K562 (cell line): ENCODE results near the gene APOBEC3A. TPM values are rescaled to one million over a fixed set of nuclear protein-coding genes. Genes with fewer than 3 reads are reported as not detected.

Experiments
- ATAC-seq: fragments of 200-7000 bp; cut with Tn5 transposase; 3 replicates; pipeline ENCODE4 v1.9.1; 2020; ENCODE audit warnings: moderate library complexity
- BruUV-seq: library from RNA; stranded (reverse); fragments of 400-500 nt; replicated peaks from 2 replicates; lab custom pipeline; 2021; lab: Mats Ljungman, UMichigan
- CTCF ChIA-PET: fragments of 300-600 bp; formaldehyde crosslinking; extraction: SDS; loops from one replicate; lab custom pipeline; 2021; ENCODE audit warnings: low intra/inter-chr PET ratio; lab: Yijun Ruan, JAX
- POLR2A ChIA-PET: fragments of 300-600, 350-650 bp; sonication (Branson Sonifier 250); formaldehyde crosslinking; extraction: SDS; loops from one replicate; lab custom pipeline; 2021; ENCODE audit warnings: antibody characterized with exemption, inconsistent platforms; lab: Yijun Ruan, JAX
- DNase-seq, 4 experiments: peaks; one replicate each; pipeline versions ENCODE4 v3.0.0 to v3.0.0-alpha.2; 2011 to 2018; ENCODE audit warnings: low spot score in 3 of 4, mixed read lengths in 3 of 4; ENCODE audit errors: extremely low read depth in 1 of 4
- FAIRE-seq: peaks from 2 replicates; lab custom pipeline; 2011; peaks lifted over from hg19 to GRCh38; lab: Jason Lieb, UNC
- H2AFZ ChIP-seq: 2 replicates; pipeline ENCODE4 v1.6.0; 2011; ENCODE audit warnings: low read depth, low read length, control low read depth, inconsistent platforms
- H3K27ac ChIP-seq: fragments of 200-600 bp; 3 replicates; pipeline ENCODE4 v1.8.0; 2011; ENCODE audit warnings: low read depth, mild to moderate bottlenecking, control low read depth, inconsistent platforms, low read length, moderate library complexity, mixed read lengths; ENCODE audit errors: extremely low read depth
- H3K27me3 ChIP-seq, 2 experiments: fragments of 300-600 bp in 1 of 2; 2 replicates in 1 of 2; 3 replicates in 1 of 2; pipeline versions ENCODE4 v1.6.0 to v1.8.0; 2011; ENCODE audit warnings: inconsistent platforms in 2 of 2, low read length in 2 of 2, mild to moderate bottlenecking in 1 of 2, mixed read lengths in 1 of 2, moderate library complexity in 1 of 2; ENCODE audit not compliant: control insufficient read depth in 2 of 2, insufficient read depth in 2 of 2
- H3K36me3 ChIP-seq: fragments of 300-600 bp; 3 replicates; pipeline ENCODE4 v1.8.0; 2011; ENCODE audit warnings: mild to moderate bottlenecking, low read length, inconsistent platforms; ENCODE audit not compliant: control insufficient read depth, insufficient read depth
- H3K4me1 ChIP-seq, 2 experiments: fragments of 200-600 bp in 1 of 2; replicated peaks in 1 of 2; 2 replicates in 1 of 2; 3 replicates in 1 of 2; pipeline versions ENCODE4 v1.5.1 to v1.8.0; 2011; ENCODE audit warnings: inconsistent platforms in 2 of 2, low read length in 2 of 2, mild to moderate bottlenecking in 1 of 2, mixed read lengths in 1 of 2, moderate library complexity in 1 of 2; ENCODE audit not compliant: control insufficient read depth in 2 of 2, insufficient read depth in 2 of 2
- H3K4me2 ChIP-seq: 2 replicates; pipeline ENCODE4 v1.6.1; 2011; ENCODE audit warnings: low read length, control low read depth, inconsistent platforms, mixed read lengths; ENCODE audit not compliant: insufficient read depth
- H3K4me3 ChIP-seq: fragments of 200-600 bp; sonication (generic), shearing (Covaris generic); 2 replicates; pipeline ENCODE4 v1.5.1; 2016; ENCODE audit warnings: control low read depth, inconsistent platforms
- H3K79me2 ChIP-seq: fragments of 200-600 bp; 3 replicates; pipeline ENCODE4 v1.8.0; 2011; ENCODE audit warnings: low read length, inconsistent platforms; ENCODE audit not compliant: control insufficient read depth, insufficient read depth
- H3K9ac ChIP-seq, 2 experiments: 2 replicates each; pipeline versions ENCODE4 v1.6.0 to v1.6.1; 2011; ENCODE audit warnings: low read depth in 2 of 2, low read length in 2 of 2, control low read depth in 1 of 2, inconsistent platforms in 1 of 2, mild to moderate bottlenecking in 1 of 2, mixed read lengths in 1 of 2; ENCODE audit not compliant: insufficient read depth in 1 of 2
- H3K9me1 ChIP-seq: one replicate; pipeline ENCODE4 v1.6.0; 2011; ENCODE audit warnings: inconsistent platforms, mild to moderate bottlenecking, low read length, moderate library complexity; ENCODE audit not compliant: control insufficient read depth, insufficient read depth
- H3K9me3 ChIP-seq: replicated peaks from 2 replicates; pipeline ENCODE4 v1.5.1; 2011; ENCODE audit warnings: low read depth, low read length, inconsistent platforms; ENCODE audit not compliant: control insufficient read depth, insufficient read depth
- H4K20me1 ChIP-seq: replicated peaks from 2 replicates; pipeline ENCODE4 v1.6.1; 2011; ENCODE audit warnings: low read length, inconsistent platforms, mixed read lengths; ENCODE audit not compliant: control insufficient read depth, insufficient read depth
- CEBPB ChIP-seq: fragments of 450-650 bp; IDR thresholded peaks from 2 replicates; pipeline ENCODE4 v1.6.1; 2016; ENCODE audit warnings: missing genetic modification characterization, missing compliant biosample characterization
- COPS2 ChIP-seq: fragments of 450-650 bp; conservative IDR thresholded peaks from 2 replicates; pipeline ENCODE4 v1.6.1; 2016; ENCODE audit warnings: mild to moderate bottlenecking, moderate library complexity
- CREB3L1 ChIP-seq: fragments of 450-650 bp; IDR thresholded peaks from 2 replicates; pipeline ENCODE4 v1.6.1; 2014; ENCODE audit warnings: low read depth, mild to moderate bottlenecking, moderate library complexity, borderline replicate concordance
- EWSR1 ChIP-seq: fragments of 450-650 bp; IDR thresholded peaks from 2 replicates; pipeline ENCODE4 v1.6.1; 2018; ENCODE audit warnings: borderline replicate concordance, mild to moderate bottlenecking, low read depth, moderate library complexity; ENCODE audit not compliant: partially characterized antibody
- FOXA1 ChIP-seq: fragments of 450-650 bp; IDR thresholded peaks from 2 replicates; pipeline ENCODE4 v1.6.1; 2016; ENCODE audit warnings: mild to moderate bottlenecking, borderline replicate concordance
- GABPA ChIP-seq: fragments of 200-800 bp; sonication (Bioruptor generic); conservative IDR thresholded peaks from 2 replicates; pipeline ENCODE4 v1.6.1; 2016; ENCODE audit warnings: low read depth, missing genetic modification characterization, missing compliant biosample characterization
- HNRNPH1 ChIP-seq: fragments of 200-400 bp; formaldehyde crosslinking; optimal IDR thresholded peaks from 2 replicates; pipeline ENCODE3; 2017; ENCODE audit warnings: low read depth, mild to moderate bottlenecking, low read length, moderate library complexity
- HNRNPK ChIP-seq: fragments of 200-400 bp; formaldehyde crosslinking; IDR thresholded peaks from one replicate; pipeline ENCODE4 v1.6.1; 2018; ENCODE audit warnings: mild to moderate bottlenecking, low read depth, low read length; ENCODE audit not compliant: poor library complexity, severe bottlenecking
- HNRNPL ChIP-seq: fragments of 200-400 bp; formaldehyde crosslinking; IDR thresholded peaks from 2 replicates; pipeline ENCODE4 v1.6.1; 2017; ENCODE audit warnings: low read depth, mild to moderate bottlenecking, low read length
- MCM7 ChIP-seq, 2 experiments: fragments of 450-650 bp; IDR thresholded peaks; 2 replicates each; pipeline ENCODE4 v1.6.1; 2016 to 2018
- NCOA1 ChIP-seq: fragments of 450-650 bp; IDR thresholded peaks from 2 replicates; pipeline ENCODE4 v1.6.1; 2016; ENCODE audit warnings: low read depth
- NFE2L1 ChIP-seq: fragments of 450-650 bp; IDR thresholded peaks from 2 replicates; pipeline ENCODE4 v1.6.1; 2016; ENCODE audit warnings: missing genetic modification characterization, low read depth, mild to moderate bottlenecking, missing compliant biosample characterization, moderate library complexity, borderline replicate concordance
- NFXL1 ChIP-seq: fragments of 450-650 bp; formaldehyde crosslinking; IDR thresholded peaks from 2 replicates; pipeline ENCODE4 v1.4.0; 2021; ENCODE audit warnings: mild to moderate bottlenecking
- RFX5 ChIP-seq: IDR thresholded peaks from 2 replicates; pipeline ENCODE4 v1.6.1; 2011; ENCODE audit warnings: low read depth, mild to moderate bottlenecking, improper control_type of control experiment, low read length
- TAF1 ChIP-seq: IDR thresholded peaks from 2 replicates; pipeline ENCODE4 v1.6.1; 2011; ENCODE audit warnings: mild to moderate bottlenecking, low read length, moderate library complexity; ENCODE audit not compliant: insufficient read depth, control insufficient read depth, severe bottlenecking; ENCODE audit errors: extremely low read depth
- THRA ChIP-seq: fragments of 450-650 bp; IDR thresholded peaks from 2 replicates; pipeline ENCODE4 v1.6.1; 2017; ENCODE audit warnings: mild to moderate bottlenecking, moderate library complexity
- ZBTB7A ChIP-seq: IDR thresholded peaks from 2 replicates; pipeline ENCODE4 v1.6.1; 2011; ENCODE audit warnings: low read depth, mild to moderate bottlenecking, low read length, moderate library complexity, borderline replicate concordance; ENCODE audit not compliant: control insufficient read depth
- ZNF57 ChIP-seq: fragments of 450-650 bp; formaldehyde crosslinking; IDR thresholded peaks from 2 replicates; pipeline ENCODE4 v1.4.0; 2020; ENCODE audit warnings: mild to moderate bottlenecking, moderate library complexity
- ZNF644 ChIP-seq: fragments of 200-800 bp; sonication (Bioruptor generic); IDR thresholded peaks from 2 replicates; pipeline ENCODE4 v1.6.1; 2016; ENCODE audit warnings: low read depth, missing genetic modification characterization, missing compliant biosample characterization
- WGBS: fragments of 100-300 bp; shearing (Covaris generic); methylation state at CpG from one replicate; pipeline ENCODE4 v1.1.6; 2016; ENCODE audit warnings: low coverage, mixed read lengths; ENCODE audit not compliant: insufficient coverage; ENCODE audit errors: missing lambda C conversion rate; 5-methylcytosine and 5-hydroxymethylcytosine counted together
- in situ Hi-C: fragments of 300-500 bp; cut with MboI; formaldehyde crosslinking; loops from 4 replicates; pipeline ENCODE4 v1.15.0; 2018; ENCODE audit warnings: inconsistent platforms, mixed read lengths
- intact Hi-C: fragments of 100-400 bp; cut with micrococcal nuclease; formaldehyde crosslinking; loops from 2 replicates; pipeline ENCODE4 v1.14.2; 2022
- polyA plus RNA-seq, 8 experiments: library from polyadenylated mRNA; depleted of rRNA in 4 of 8; stranded (reverse) in 5 of 8; unstranded in 3 of 8; fragments of >200 nt; fragmentation: Nextera tagmentation in 2 of 8; fragmentation: Illumina TruSeq in 1 of 8; extraction: Ambion mirVana in 2 of 8; extraction: Trizol in 1 of 8; gene quantifications; 2 replicates each; pipeline versions ENCODE4 v1.2.1 to v1.2.3, GENCODE V29; 2011 to 2014; ENCODE audit warnings: inconsistent platforms in 1 of 8, missing spikeins in 1 of 8
- total RNA-seq, 7 experiments: library from RNA; depleted of rRNA in 6 of 7; stranded (reverse); fragments of >200 nt in 6 of 7; fragmentation: Illumina TruSeq in 2 of 7; extraction: Trizol in 2 of 7; gene quantifications; 2 replicates each; pipeline versions ENCODE4 v1.2.1 to v1.2.3, GENCODE V29; 2011 to 2021; ENCODE audit warnings: low replicate concordance in 1 of 7
- TF ChIP-seq, protein P1 (sequence below): sonication (generic); formaldehyde crosslinking; IDR thresholded peaks from 2 replicates; pipeline ENCODE4 v1.8.1; 2023; ENCODE audit warnings: mild to moderate bottlenecking, missing genetic modification reagents, moderate library complexity

Gene APOBEC3A
- total and polyA plus RNA-seq, 9 of the 15 experiments (the other 6 are each of a cell fraction or from before 2014, with no cell fraction given), result 0.04 TPM; not detected in 8

DNA sequence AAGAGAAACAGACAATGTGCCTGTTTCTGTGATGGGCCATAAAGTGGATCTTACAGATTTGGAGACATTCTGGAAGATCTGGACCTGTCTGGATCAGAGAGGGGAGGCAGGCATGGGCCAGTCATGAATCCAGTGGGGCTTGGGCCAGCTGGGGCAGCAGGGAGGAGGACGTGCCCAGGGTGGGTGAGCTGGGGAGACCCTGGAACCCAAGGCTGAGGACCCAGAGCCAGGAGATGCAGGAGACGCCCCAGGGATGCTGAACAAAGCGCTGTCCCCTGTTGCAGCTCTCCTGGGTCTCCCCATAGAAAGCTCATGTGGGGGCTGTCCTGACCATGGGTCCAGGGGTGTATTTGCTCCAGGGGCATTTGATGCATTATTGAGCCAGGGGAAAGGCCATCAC is 1.5 kb upstream of the APOBEC3A start (continued):
- TF ChIP-seq CREB3L1, result no peak
- no peak for TF ChIP-seq ZNF57
- no peak for TF ChIP-seq HNRNPL
- no peak for TF ChIP-seq CEBPB (tag)
- TF ChIP-seq NFXL1, result no peak
- no peak for TF ChIP-seq HNRNPK

DNA sequence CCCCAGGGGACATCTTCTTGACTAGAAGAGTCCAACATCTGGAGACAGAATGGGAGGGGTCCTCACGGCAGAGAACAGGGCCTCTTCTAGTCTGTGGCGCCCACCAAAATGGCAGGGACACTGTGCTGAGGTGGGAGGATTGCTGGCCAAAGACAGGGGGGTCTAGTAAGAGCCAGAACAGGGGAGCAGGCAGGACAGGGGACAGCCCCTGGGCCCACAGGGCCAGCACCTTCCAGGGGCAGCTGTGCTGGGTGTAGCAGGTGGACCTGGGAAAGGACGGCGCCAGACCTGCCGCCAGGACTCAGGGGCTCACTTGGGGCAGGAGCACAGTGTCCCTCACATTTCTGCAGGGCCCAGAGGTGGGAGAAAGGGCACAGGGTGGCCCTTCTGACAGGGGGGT is 858 bp upstream of the APOBEC3A start:
- no peak for FAIRE-seq
- WGBS, result 0% methylated on average over 4 of the region's 5 CpGs
- H3K4me3 ChIP-seq, result no peak overlapping the region
- TF ChIP-seq EWSR1, result no peak
- TF ChIP-seq GABPA (tag), result no peak
- TF ChIP-seq NFE2L1 (tag), result no peak
- TF ChIP-seq THRA, result no peak
- TF ChIP-seq, protein P1, sequence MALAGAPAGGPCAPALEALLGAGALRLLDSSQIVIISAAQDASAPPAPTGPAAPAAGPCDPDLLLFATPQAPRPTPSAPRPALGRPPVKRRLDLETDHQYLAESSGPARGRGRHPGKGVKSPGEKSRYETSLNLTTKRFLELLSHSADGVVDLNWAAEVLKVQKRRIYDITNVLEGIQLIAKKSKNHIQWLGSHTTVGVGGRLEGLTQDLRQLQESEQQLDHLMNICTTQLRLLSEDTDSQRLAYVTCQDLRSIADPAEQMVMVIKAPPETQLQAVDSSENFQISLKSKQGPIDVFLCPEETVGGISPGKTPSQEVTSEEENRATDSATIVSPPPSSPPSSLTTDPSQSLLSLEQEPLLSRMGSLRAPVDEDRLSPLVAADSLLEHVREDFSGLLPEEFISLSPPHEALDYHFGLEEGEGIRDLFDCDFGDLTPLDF (CRISPR knock-in tag), result no peak
- no peak for TF ChIP-seq ZBTB7A
- no peak for TF ChIP-seq NCOA1
- no peak for TF ChIP-seq HNRNPH1
- TF ChIP-seq ZNF644, result no peak
- no peak for TF ChIP-seq TAF1
- no peak for TF ChIP-seq RFX5
- TF ChIP-seq COPS2, result no peak
- no peak for TF ChIP-seq FOXA1
- TF ChIP-seq MCM7 (IDR thresholded peaks at IDR 0.05), result no peak

More for the DNA sequence above, 858 bp upstream of the APOBEC3A start:
- H3K9me1 ChIP-seq, result no peaks in the 10 kb centered on the region
- H3K9ac ChIP-seq, result no peak overlapping the region
- peaks cover 0 to 4% of the 10 kb centered on the region in 2 experiments; a peak in 3 of 5 replicates for H3K4me1 ChIP-seq
- peaks cover 0 to 11% of the 10 kb centered on the region in 2 experiments; a peak in 2 of 5 replicates for H3K27me3 ChIP-seq
- ATAC-seq (no peak), DNase-seq (no peak)
- no peak overlapping the region for H3K4me2 ChIP-seq
- ChIA-PET CTCF (no interaction called here), POLR2A (no interaction called here)
- no peak overlapping the region for H2AFZ ChIP-seq
- H4K20me1 ChIP-seq, result no peaks in the 10 kb centered on the region
- BruUV-seq, result no TSS peak
- H3K27ac ChIP-seq, result no peak overlapping the region
- no peaks in the 10 kb centered on the region for H3K9me3 ChIP-seq
- in situ Hi-C loops (no loop called here), intact Hi-C loops (no loop called here)
- H3K36me3 ChIP-seq, result no peaks in the 10 kb centered on the region
- H3K79me2 ChIP-seq, result no peaks in the 10 kb centered on the region
